ENCODE results near the gene GABBR2. TPM values are rescaled to one million over a fixed set of nuclear protein-coding genes. Genes with fewer than 3 reads are reported as not detected.

Gene GABBR2
- total and polyA plus RNA-seq, 2 of the 8 experiments (the other 6 are each of a cell fraction or from before 2014, with no cell fraction given), result 0.50 to 1.2 TPM

GRCh38 chr9:98317134-98317857, 391.4 kb downstream of the GABBR2 start:
- no peaks in the 10 kb centered on the region for H3K27me3 ChIP-seq (replicated peaks in 1 of 4; ENCODE audit: control insufficient read depth in 3 of 4, extremely low read depth in 1 of 4, insufficient read depth in 3 of 4, low read length in 3 of 4)
- no peak overlapping the region for H2BK12ac ChIP-seq (ENCODE audit: low read depth, low read length)
- H2AFZ ChIP-seq (ENCODE audit: low read length), result no peak overlapping the region
- no peak overlapping the region for H3K4me2 ChIP-seq (ENCODE audit: insufficient read depth in 1 of 2, low read depth in 2 of 2, low read length in 2 of 2)
- no peak overlapping the region for H3K18ac ChIP-seq (ENCODE audit: extremely low read depth, low read length)
- FAIRE-seq (no peak), DNase-seq (ENCODE audit: low read depth in 1 of 2, low spot score in 2 of 2) (no peak)
- H3K14ac ChIP-seq (ENCODE audit: insufficient read length), result no peak overlapping the region
- H2BK120ac ChIP-seq (replicated peaks; ENCODE audit: low read depth, low read length), result no peak overlapping the region
- H3K4ac ChIP-seq (replicated peaks; ENCODE audit: insufficient read length, low read depth, low read length), result no peak overlapping the region
- no peak overlapping the region for H2AK5ac ChIP-seq (ENCODE audit: low read depth, low read length)
- no peak overlapping the region for H2BK5ac ChIP-seq (ENCODE audit: low read depth, low read length)
- no peak overlapping the region for H3K23ac ChIP-seq (ENCODE audit: insufficient read length)
- no peaks in the 10 kb centered on the region for H3K9me3 ChIP-seq (ENCODE audit: insufficient read depth in 2 of 2, low read depth in 1 of 2, low read length in 1 of 2)
- H3K36me3 ChIP-seq (ENCODE audit: control insufficient read depth in 2 of 4, insufficient read depth in 4 of 4, low read length in 3 of 4), result no peaks in the 10 kb centered on the region
- POLR2A ChIA-PET (ENCODE audit: partially characterized antibody), result no interaction called here
- no peaks in the 10 kb centered on the region; the same call in 1 of the 2 replicates for H3K23me2 ChIP-seq (ENCODE audit: low read depth, low read length)
- no peaks in the 10 kb centered on the region for H4K20me1 ChIP-seq (replicated peaks in 1 of 2; ENCODE audit: control insufficient read depth in 1 of 2, insufficient read depth in 2 of 2, low read length in 2 of 2)
- no peaks in the 10 kb centered on the region for H3K79me1 ChIP-seq (ENCODE audit: low read depth, low read length)
- H3K56ac ChIP-seq (replicated peaks; ENCODE audit: insufficient read length, low read depth, low read length), result no peak overlapping the region
- no peak overlapping the region for H4K8ac ChIP-seq (ENCODE audit: extremely low read depth, insufficient read depth, low read length)
- H3K79me2 ChIP-seq (ENCODE audit: control insufficient read depth in 1 of 2, insufficient read depth in 2 of 2, low read length in 2 of 2), result no peaks in the 10 kb centered on the region
- no peak overlapping the region for H2BK20ac ChIP-seq (ENCODE audit: low read length)
- WGBS, 2 experiments (ENCODE audit: extremely low coverage in 1 of 2, insufficient coverage in 1 of 2, insufficient read length in 1 of 2, insufficient replicate concordance in 2 of 2, low coverage in 1 of 2, low lambda C conversion rate in 2 of 2, missing lambda C conversion rate in 1 of 2), result 85% methylated on average over 14 of the region's 14 CpGs; no CpG with 5 or more reads in 1 of the 2 experiments
- H3K27ac ChIP-seq (ENCODE audit: low read depth, low read length), result no peak overlapping the region
- H3K4me1 ChIP-seq (replicated peaks in 1 of 4; ENCODE audit: control insufficient read depth in 3 of 4, insufficient read depth in 4 of 4, low read length in 3 of 4), result peaks cover 0 to 9% (median 7%) of the 10 kb centered on the region in 4 experiments; a peak in 5 of 7 replicates
- no peak overlapping the region for H2BK15ac ChIP-seq (ENCODE audit: low read length)
- no peak for TF ChIP-seq JUND (IDR thresholded peaks at IDR 0.05; ENCODE audit: low read length)
- TF ChIP-seq NRF1 (IDR thresholded peaks at IDR 0.05; ENCODE audit: low read depth, low read length), result no peak
- no peak for TF ChIP-seq SRF (IDR thresholded peaks at IDR 0.05; ENCODE audit: low read depth, low read length)
- TF ChIP-seq SP1 (IDR thresholded peaks at IDR 0.05; ENCODE audit: low read depth, low read length), result no peak
- no peak for TF ChIP-seq E2F6 (IDR thresholded peaks at IDR 0.05)
- TF ChIP-seq CBX5 (IDR thresholded peaks at IDR 0.05; ENCODE audit: low read depth, low read length), result no peak
- TF ChIP-seq POLR2A (IDR thresholded peaks at IDR 0.05; ENCODE audit: control extremely low read depth in 1 of 2, low read depth in 2 of 2, low read length in 2 of 2), result no peak
- H4K91ac ChIP-seq (replicated peaks; ENCODE audit: insufficient read length, low read length), result no peak overlapping the region
- CTCF ChIA-PET (ENCODE audit: partially characterized antibody), result interaction anchor here (0.9 to 5.5 kb wide), 11 partner anchors 11 to 459 kb away, joined by 3 to 41 read pairs (median 6); no protein-coding TSS in a partner anchor
- no peak overlapping the region for H3K9ac ChIP-seq (replicated peaks in 1 of 4; ENCODE audit: extremely low read depth in 1 of 4, low read depth in 3 of 4, low read length in 3 of 4)
- no peak overlapping the region for H3K4me3 ChIP-seq (ENCODE audit: extremely low read depth in 1 of 4, insufficient read depth in 2 of 4, low read depth in 3 of 4, low read length in 4 of 4)
- no peak overlapping the region for H4K5ac ChIP-seq (ENCODE audit: insufficient read length, low read depth, low read length)

Data from H1 (cell line).